Right cardiac atrium (tissue), 5 donors: ENCODE measurements around the gene PTPRN2. TPM values are rescaled to one million over a fixed set of nuclear protein-coding genes. Genes with fewer than 3 reads are reported as not detected.

Experiments used
- ATAC-seq, 2 donors: fragments of 200-7000 bp; cut with Tn5 transposase; one replicate each; pipeline versions ENCODE4 v1.8.0 to v1.9.1; 2020; ENCODE audit warnings: moderate library complexity in 2 of 2, mild to moderate bottlenecking in 1 of 2
- DNase-seq, 3 donors: peaks; one replicate each; pipeline ENCODE4 v3.0.0-alpha.2; 2020
- H3K27ac ChIP-seq: one replicate; pipeline ENCODE4 v1.5.1; 2013; ENCODE audit warnings: mild to moderate bottlenecking, low read length, control low read depth, moderate library complexity
- H3K27me3 ChIP-seq: one replicate; pipeline ENCODE4 v1.6.1; 2013; ENCODE audit not compliant: control insufficient read depth, insufficient read depth
- H3K4me1 ChIP-seq: one replicate; pipeline ENCODE4 v1.6.1; 2013; ENCODE audit warnings: low read length; ENCODE audit not compliant: control insufficient read depth, insufficient read depth
- H3K4me3 ChIP-seq: one replicate; pipeline ENCODE4 v1.5.1; 2013; ENCODE audit warnings: low read length, control low read depth
- H3K9me3 ChIP-seq: one replicate; pipeline ENCODE4 v1.6.1; 2013; ENCODE audit warnings: low read length; ENCODE audit not compliant: control insufficient read depth
- WGBS: extraction: QIAGEN DNeasy Blood & Tissue Kit; methylation state at CpG from one replicate; pipeline ENCODE4 v1.1.7; 2013; 5-methylcytosine and 5-hydroxymethylcytosine counted together
- intact Hi-C, 4 donors: fragments of 100-400 bp; cut with DNase I; formaldehyde crosslinking; loops; one replicate each; pipeline versions ENCODE4 v1.11.0 to v1.14.0; 2022 to 2023
- polyA plus RNA-seq: library from polyadenylated mRNA; stranded (reverse); fragments of 200-250 nt; gene quantifications from one replicate; pipeline ENCODE4 v1.2.3, GENCODE V29; 2013
- total RNA-seq, 4 donors: library from RNA; stranded (reverse); fragmentation: NEBNext Ultra II Directional; extraction: Animal tissue kit (Norgen Biotek cat#: 25700); gene quantifications; one replicate each; pipeline ENCODE4 v1.2.1, GENCODE V29; 2021
- donor health status: healthy with polysubstance abuse.
- donor health status: DM: no; HTN: yes; CAD: no.
- donor health status: DM: no; HTN: no; CAD: no.
- donor health status: DM: no; HTN: yes; CAD: no; lungs with severe emphysema.
- donor health status: DM: yes; HTN: yes; CAD: no.

PTPRN2 gene
- total and polyA plus RNA-seq, 5 donors: 1.5 to 3.9 (median 1.9) TPM

DNA sequence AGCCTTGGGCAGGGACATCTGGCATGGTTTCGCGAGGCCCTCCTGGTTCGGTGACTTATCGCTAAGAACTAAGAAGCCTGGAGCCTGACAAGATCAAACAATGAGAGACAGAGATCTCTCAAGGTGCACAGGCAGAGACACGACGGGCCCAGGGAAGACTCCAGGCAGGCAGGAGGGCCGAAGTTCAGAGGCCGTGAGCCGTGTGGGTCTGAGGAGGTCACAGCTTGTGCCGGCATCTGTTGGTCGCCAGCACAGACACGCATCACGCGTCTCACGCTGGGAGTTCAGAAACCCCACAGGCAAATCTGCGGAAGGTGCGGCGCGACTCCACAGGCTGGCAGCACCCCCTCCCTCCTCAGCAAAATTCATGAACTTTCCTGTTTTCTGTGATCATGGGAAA, 936.8 kb downstream of the PTPRN2 start:
- 95% methylated on average over 19 of the region's 19 CpGs for WGBS
- intact Hi-C loops: no loop called here
- no peaks in the 10 kb centered on the region for H3K27me3 ChIP-seq
- no peaks in the 10 kb centered on the region for H3K4me1 ChIP-seq
- ATAC-seq: no peak
- no peak overlapping the region for H3K4me3 ChIP-seq
- no peaks in the 10 kb centered on the region for H3K9me3 ChIP-seq
- H3K27ac ChIP-seq: no peak overlapping the region
- DNase-seq: no peak

GRCh38 chr7:157650131-157650631, 937.4 kb downstream of the PTPRN2 start:
- Histone ChIP-seq H3K27ac (no peak overlapping the region), H3K9me3 (no peaks in the 10 kb centered on the region), H3K4me1 (no peaks in the 10 kb centered on the region), H3K27me3 (no peaks in the 10 kb centered on the region), H3K4me3 (no peak overlapping the region)
- 92% methylated on average over 25 of the region's 25 CpGs for WGBS
- DNase-seq (no peak), ATAC-seq (no peak)
- intact Hi-C loops: no loop called here

DNA sequence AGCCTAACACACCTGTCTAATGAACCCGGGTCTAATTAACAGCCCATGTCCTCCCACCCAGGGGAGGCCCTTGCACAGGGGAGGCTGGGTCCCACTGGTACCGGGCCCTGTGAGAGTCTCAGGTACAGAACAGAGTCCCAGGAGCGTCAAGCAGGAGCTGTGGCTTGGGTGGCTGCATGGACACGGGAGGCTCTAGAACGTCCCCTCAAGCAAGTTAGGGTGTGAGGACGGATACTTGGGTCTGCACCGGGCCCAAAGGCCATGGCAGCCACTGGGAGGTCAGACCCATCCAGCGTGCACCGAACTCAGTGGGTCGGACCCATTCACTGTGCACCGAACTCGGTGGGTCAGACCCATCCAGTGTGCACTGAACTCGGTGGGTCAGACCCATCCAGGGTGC, 941.1 kb downstream of the PTPRN2 start:
- no peak overlapping the region for H3K27ac ChIP-seq
- ATAC-seq: no peak
- H3K4me1 ChIP-seq: no peaks in the 10 kb centered on the region
- H3K4me3 ChIP-seq: no peak overlapping the region
- H3K27me3 ChIP-seq: no peaks in the 10 kb centered on the region
- intact Hi-C loops: no loop called here
- WGBS: 98% methylated on average over 13 of the region's 13 CpGs
- H3K9me3 ChIP-seq: no peaks in the 10 kb centered on the region
- DNase-seq: no peak

- Histone ChIP-seq H3K9me3 (no peaks in the 10 kb centered on the region), H3K4me1 (no peaks in the 10 kb centered on the region), H3K27ac (no peak overlapping the region), H3K27me3 (no peaks in the 10 kb centered on the region), H3K4me3 (no peak overlapping the region)
- intact Hi-C loops: no loop called here
- WGBS: 86% methylated on average over 12 of the region's 12 CpGs
- no peak for ATAC-seq
- no peak for DNase-seq
Observed at GRCh38 chr7:157645539-157645938, 942.1 kb downstream of the PTPRN2 start.

- DNase-seq: no peak
- Histone ChIP-seq H3K4me1 (no peaks in the 10 kb centered on the region), H3K27ac (no peak overlapping the region), H3K27me3 (no peaks in the 10 kb centered on the region), H3K4me3 (no peak overlapping the region), H3K9me3 (no peaks in the 10 kb centered on the region)
- ATAC-seq: no peak
- intact Hi-C loops: no loop called here
- WGBS: 89% methylated on average over 12 of the region's 12 CpGs
Observed at GRCh38 chr7:157644946-157645345, 942.7 kb downstream of the PTPRN2 start.

GRCh38 chr7:157643525-157643970, 944.1 kb downstream of the PTPRN2 start:
- Histone ChIP-seq H3K27me3 (no peaks in the 10 kb centered on the region), H3K27ac (no peak overlapping the region), H3K9me3 (no peaks in the 10 kb centered on the region), H3K4me1 (no peaks in the 10 kb centered on the region), H3K4me3 (no peak overlapping the region)
- no peak for ATAC-seq
- intact Hi-C loops: no loop called here
- WGBS: 90% methylated on average over 23 of the region's 23 CpGs
- no peak for DNase-seq

DNA sequence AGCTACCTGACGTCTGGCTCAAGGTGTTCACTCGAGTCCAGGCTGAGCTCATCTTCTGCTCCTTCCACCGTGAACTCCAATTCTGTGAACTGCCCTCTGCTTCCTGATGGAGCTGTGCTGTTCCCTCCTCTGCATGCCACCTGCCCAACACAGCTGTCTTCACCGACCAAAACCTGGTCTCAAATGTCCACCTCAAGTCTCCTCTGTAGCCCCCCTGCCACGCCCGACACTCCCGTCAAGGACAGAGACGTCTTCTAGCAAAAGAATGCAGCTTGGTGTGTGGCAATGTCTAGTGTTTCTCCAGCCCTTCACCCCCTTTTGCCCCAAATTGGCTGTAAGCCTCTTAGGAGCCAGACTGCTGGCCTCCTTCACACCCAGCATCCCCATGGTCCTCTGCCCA, 945.8 kb downstream of the PTPRN2 start:
- no peak for ATAC-seq
- no peaks in the 10 kb centered on the region for H3K27me3 ChIP-seq
- DNase-seq: no peak
- no peaks in the 10 kb centered on the region for H3K4me1 ChIP-seq
- 86% methylated on average over 8 of the region's 8 CpGs for WGBS
- H3K27ac ChIP-seq: no peak overlapping the region
- H3K9me3 ChIP-seq: no peaks in the 10 kb centered on the region
- no peak overlapping the region for H3K4me3 ChIP-seq
- intact Hi-C loops: no loop called here

DNA sequence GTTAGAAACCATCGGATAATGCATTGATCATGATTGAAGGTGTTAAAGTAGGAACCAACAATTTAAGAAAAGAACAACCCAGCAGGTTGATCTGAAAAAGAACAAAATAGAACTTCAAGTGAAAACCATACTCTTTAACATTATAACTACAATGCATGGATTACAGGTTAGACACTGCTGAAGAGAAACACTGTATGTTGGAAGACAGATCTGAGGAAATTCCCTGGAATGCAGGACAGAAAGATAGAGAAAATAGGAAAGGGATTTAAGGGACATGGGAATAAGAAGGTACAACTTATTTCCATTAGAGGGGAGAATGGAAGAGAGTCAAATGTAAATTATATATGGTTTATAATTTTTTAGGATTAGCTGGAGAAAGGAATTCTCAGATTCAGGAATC, 947.5 kb downstream of the PTPRN2 start:
- H3K27ac ChIP-seq: no peak overlapping the region
- ATAC-seq (no peak), DNase-seq (no peak)
- no peaks in the 10 kb centered on the region for H3K27me3 ChIP-seq
- H3K4me1 ChIP-seq: no peaks in the 10 kb centered on the region
- no peak overlapping the region for H3K4me3 ChIP-seq
- WGBS: 97% methylated on average over 1 of the region's 1 CpG
- no peaks in the 10 kb centered on the region for H3K9me3 ChIP-seq
- intact Hi-C loops: no loop called here

GRCh38 chr7:157638563-157638962, 949.1 kb downstream of the PTPRN2 start:
- no peak overlapping the region for H3K27ac ChIP-seq
- intact Hi-C loops: no loop called here
- H3K4me3 ChIP-seq: no peak overlapping the region
- DNase-seq: no peak
- H3K4me1 ChIP-seq: no peaks in the 10 kb centered on the region
- WGBS: 89% methylated on average over 8 of the region's 8 CpGs
- H3K27me3 ChIP-seq: no peaks in the 10 kb centered on the region
- ATAC-seq: no peak
- no peaks in the 10 kb centered on the region for H3K9me3 ChIP-seq

DNA sequence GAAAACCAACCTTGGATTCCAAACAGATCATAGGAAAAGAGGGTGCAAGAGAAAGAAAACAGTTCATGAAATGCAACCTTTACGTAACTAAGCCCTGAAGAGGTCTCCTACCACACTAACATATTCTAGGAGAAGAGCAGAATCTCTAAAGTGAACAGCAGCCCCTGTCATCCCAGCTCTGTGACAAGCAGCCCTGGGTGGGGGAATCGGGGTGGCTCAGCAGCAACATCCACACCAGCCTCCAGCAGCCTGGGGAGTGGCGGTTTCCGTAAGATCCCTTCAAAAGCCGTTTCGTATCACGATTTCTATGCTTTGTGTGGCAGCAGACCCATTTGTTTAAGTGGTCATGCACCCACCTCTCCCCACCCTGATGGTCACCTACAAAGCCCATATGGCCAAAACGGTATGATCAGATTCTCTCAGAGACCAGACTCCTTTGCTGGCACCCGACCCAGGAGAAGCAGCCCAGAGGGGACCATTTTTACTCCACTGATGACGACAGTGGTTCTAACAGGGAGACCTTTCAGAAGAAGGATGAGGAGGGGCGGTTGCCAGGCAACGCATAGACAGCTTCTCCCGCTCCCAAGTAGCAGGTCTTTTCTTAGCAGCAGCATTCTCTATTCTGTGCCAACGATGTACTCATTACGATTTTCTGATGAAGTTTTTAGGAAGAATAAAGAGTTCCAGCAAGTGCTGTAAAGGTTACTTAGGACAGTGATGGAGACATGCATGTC, 950.2 kb downstream of the PTPRN2 start:
- 79% methylated on average over 15 of the region's 15 CpGs for WGBS
- no peak for ATAC-seq
- no peaks in the 10 kb centered on the region for H3K27me3 ChIP-seq

GRCh38 chr7:157635669-157636068, 952.0 kb downstream of the PTPRN2 start:
- WGBS: 83% methylated on average over 1 of the region's 1 CpG
- Histone ChIP-seq H3K9me3 (no peaks in the 10 kb centered on the region), H3K4me1 (no peaks in the 10 kb centered on the region), H3K4me3 (no peak overlapping the region), H3K27ac (no peak overlapping the region), H3K27me3 (no peaks in the 10 kb centered on the region)
- intact Hi-C loops: no loop called here
- no peak for DNase-seq
- no peak for ATAC-seq

More for the DNA sequence above, 950.2 kb downstream of the PTPRN2 start:
- DNase-seq: no peak
- Histone ChIP-seq H3K4me3 (no peak overlapping the region), H3K9me3 (no peaks in the 10 kb centered on the region), H3K27ac (no peak overlapping the region), H3K4me1 (no peaks in the 10 kb centered on the region)
- intact Hi-C loops: no loop called here

DNA sequence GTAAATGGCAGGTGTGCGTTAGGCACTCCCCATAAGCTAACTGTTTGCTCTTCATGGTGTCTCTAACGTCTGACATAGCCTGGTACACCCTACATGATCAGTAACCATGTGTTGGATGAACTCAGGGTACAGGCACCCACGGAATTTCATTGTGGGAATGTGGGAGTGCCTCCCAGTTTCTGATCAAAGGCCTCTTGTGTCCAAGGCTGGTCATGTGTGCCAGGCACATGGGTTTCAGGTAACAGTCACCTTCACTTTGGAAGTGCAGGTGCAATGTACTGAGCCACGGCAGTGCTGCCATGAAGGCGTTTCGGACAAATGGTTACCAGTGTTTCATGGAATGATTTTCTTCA, 952.5 kb downstream of the PTPRN2 start:
- H3K27me3 ChIP-seq: no peaks in the 10 kb centered on the region

More for the DNA sequence above, 952.5 kb downstream of the PTPRN2 start:
- no peak overlapping the region for H3K4me3 ChIP-seq
- H3K27ac ChIP-seq: no peak overlapping the region
- no peaks in the 10 kb centered on the region for H3K4me1 ChIP-seq
- WGBS: 87% methylated on average over 6 of the region's 6 CpGs
- DNase-seq (no peak), ATAC-seq (no peak)
- no peaks in the 10 kb centered on the region for H3K9me3 ChIP-seq
- intact Hi-C loops: no loop called here
